ENCODE data around the gene BMP2. TPM values are rescaled to one million over a fixed set of nuclear protein-coding genes. Genes with fewer than 3 reads are reported as not detected.
A peak's percentile ranks its signal among the peaks of the same experiment; 100 is the strongest.

The BMP2 gene
- total RNA-seq (not detected), polyA plus RNA-seq (not detected)

GRCh38 chr20:6767536-6768227 is at the start of gene BMP2:
Gene BMP2, plus strand, starts transcription at chr20:6767686. Its CDS starts 2,441 bp downstream, at chr20:6770127.
- H3K36me3 Mint-ChIP-seq = no peaks in the 10 kb centered on the region
- H3K27me3 Mint-ChIP-seq = peaks cover 15 to 41% of the 10 kb centered on the region in 2 donors
- Histone ChIP-seq H3K27ac (ENCODE audit: low read depth, low read length) (no peak within 1 kb of the TSS), H3K9me3 (ENCODE audit: control insufficient read depth in 1 of 2, low read length in 2 of 2) (no peaks in the 10 kb centered on the region), H3K27me3 (ENCODE audit: insufficient read depth, low read length) (peaks cover 13% of the 10 kb centered on the region), H3K36me3 (ENCODE audit: insufficient read depth, low read length) (no peaks in the 10 kb centered on the region), H3K4me1 (ENCODE audit: insufficient read depth, low read length) (no peaks in the 10 kb centered on the region), H3K4me3 (ENCODE audit: low read length in 2 of 2) (no peak within 1 kb of the TSS)
- peaks cover 0 to 6% (median under 1%) of the 10 kb centered on the region in 8 donors for H3K9me3 Mint-ChIP-seq
- no peak for DNase-seq
- intact Hi-C loops (cut with micrococcal nuclease) = no loop called here
- peaks cover 3 to 11% (median 6%) of the 10 kb centered on the region in 4 donors for H3K4me1 Mint-ChIP-seq
- CTCF ChIA-PET (ENCODE audit: partially characterized antibody) = interaction anchor here (1.4 kb wide), 1 partner anchor 20 kb away, joined by 3 read pairs; no protein-coding TSS in a partner anchor
- H3K27ac Mint-ChIP-seq = no peak within 1 kb of the TSS
- POLR2A ChIA-PET (ENCODE audit: partially characterized antibody) = no interaction called here
- H3K4me3 Mint-ChIP-seq = peak within 1 kb of the TSS in 5 of 8 donors; percentile 9 to 56 (median 20)

DNA sequence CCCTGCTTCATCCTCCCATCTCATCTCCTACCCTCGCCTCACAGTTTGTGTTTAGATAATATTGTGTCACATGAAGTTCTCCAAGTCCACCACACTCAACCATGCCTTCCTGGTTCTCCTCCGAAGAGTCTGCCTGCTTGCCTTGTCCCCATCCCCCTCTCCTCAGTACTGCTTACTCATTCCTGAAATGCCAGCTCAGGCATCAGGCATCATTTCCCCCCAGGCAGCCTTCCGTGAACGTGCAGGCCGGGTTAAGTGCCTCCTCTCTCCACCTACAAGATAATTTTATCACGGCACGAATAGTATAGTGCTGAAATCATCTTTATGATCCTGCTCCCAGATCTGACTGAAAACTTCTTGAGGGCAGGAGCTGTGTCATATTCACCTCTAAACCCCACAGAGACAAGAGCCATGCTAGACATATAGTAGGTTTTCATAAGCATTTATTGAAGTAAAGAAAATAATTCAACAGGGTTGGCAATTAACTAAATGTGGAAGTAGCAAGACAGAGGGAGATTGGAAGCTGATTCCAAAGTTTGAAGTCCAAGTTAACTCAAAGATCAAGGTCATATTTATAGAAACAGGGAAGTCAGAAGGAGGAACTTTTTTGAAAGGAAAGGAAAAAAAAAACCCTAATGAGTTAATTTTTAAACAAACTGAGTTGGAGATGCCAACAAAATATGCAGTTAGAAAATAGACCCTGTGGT is 48.7 kb upstream of the BMP2 start:
- no peak for DNase-seq
- H3K36me3 ChIP-seq (ENCODE audit: insufficient read depth, low read length) = no peaks in the 10 kb centered on the region
- no peak overlapping the region for H3K4me3 ChIP-seq (ENCODE audit: low read length in 2 of 2)
- Mint-ChIP-seq H3K9me3 (peaks cover 2 to 10% (median 5%) of the 10 kb centered on the region in 8 donors), H3K27me3 (no peaks in the 10 kb centered on the region), H3K4me3 (no peak overlapping the region), H3K27ac (no peak overlapping the region), H3K4me1 (no peaks in the 10 kb centered on the region), H3K36me3 (no peaks in the 10 kb centered on the region)
- no peaks in the 10 kb centered on the region for H3K9me3 ChIP-seq (ENCODE audit: control insufficient read depth in 1 of 2, low read length in 2 of 2)
- ChIA-PET POLR2A (ENCODE audit: partially characterized antibody) (no interaction called here), CTCF (ENCODE audit: partially characterized antibody) (no interaction called here)
- H3K4me1 ChIP-seq (ENCODE audit: insufficient read depth, low read length) = no peaks in the 10 kb centered on the region
- intact Hi-C loops (cut with micrococcal nuclease) = no loop called here
- no peak overlapping the region for H3K27ac ChIP-seq (ENCODE audit: low read depth, low read length)
- H3K27me3 ChIP-seq (ENCODE audit: insufficient read depth, low read length) = no peaks in the 10 kb centered on the region

DNA sequence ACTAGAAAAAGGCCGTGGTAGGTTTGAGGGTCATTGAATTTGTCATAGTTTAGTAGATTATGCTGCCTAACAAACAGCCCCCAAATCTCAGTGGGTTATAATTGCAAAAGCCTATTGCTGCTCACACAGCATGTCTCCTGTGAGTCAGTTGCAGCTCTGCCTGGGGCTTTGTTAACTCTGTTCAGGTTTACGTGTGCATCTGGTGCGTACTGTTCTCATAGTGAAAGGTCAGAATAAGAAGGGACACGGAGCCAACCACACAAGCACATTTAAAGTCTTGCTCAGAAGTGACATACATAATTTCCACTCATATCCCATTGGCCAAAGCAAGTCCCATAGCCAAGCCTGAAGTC is 48.1 kb upstream of the BMP2 start:
- DNase-seq = no peak
- H3K27ac ChIP-seq (ENCODE audit: low read depth, low read length) = no peak overlapping the region
- Mint-ChIP-seq H3K36me3 (no peaks in the 10 kb centered on the region), H3K4me1 (no peaks in the 10 kb centered on the region), H3K27me3 (no peaks in the 10 kb centered on the region), H3K27ac (no peak overlapping the region), H3K9me3 (peaks cover 2 to 10% (median 6%) of the 10 kb centered on the region in 8 donors), H3K4me3 (no peak overlapping the region)
- no peak overlapping the region for H3K4me3 ChIP-seq (ENCODE audit: low read length in 2 of 2)
- no peaks in the 10 kb centered on the region for H3K4me1 ChIP-seq (ENCODE audit: insufficient read depth, low read length)
- no peaks in the 10 kb centered on the region for H3K27me3 ChIP-seq (ENCODE audit: insufficient read depth, low read length)
- ChIA-PET CTCF (ENCODE audit: partially characterized antibody) (no interaction called here), POLR2A (ENCODE audit: partially characterized antibody) (no interaction called here)
- intact Hi-C loops (cut with micrococcal nuclease) = no loop called here
- no peaks in the 10 kb centered on the region for H3K9me3 ChIP-seq (ENCODE audit: control insufficient read depth in 1 of 2, low read length in 2 of 2)
- no peaks in the 10 kb centered on the region for H3K36me3 ChIP-seq (ENCODE audit: insufficient read depth, low read length)

DNA sequence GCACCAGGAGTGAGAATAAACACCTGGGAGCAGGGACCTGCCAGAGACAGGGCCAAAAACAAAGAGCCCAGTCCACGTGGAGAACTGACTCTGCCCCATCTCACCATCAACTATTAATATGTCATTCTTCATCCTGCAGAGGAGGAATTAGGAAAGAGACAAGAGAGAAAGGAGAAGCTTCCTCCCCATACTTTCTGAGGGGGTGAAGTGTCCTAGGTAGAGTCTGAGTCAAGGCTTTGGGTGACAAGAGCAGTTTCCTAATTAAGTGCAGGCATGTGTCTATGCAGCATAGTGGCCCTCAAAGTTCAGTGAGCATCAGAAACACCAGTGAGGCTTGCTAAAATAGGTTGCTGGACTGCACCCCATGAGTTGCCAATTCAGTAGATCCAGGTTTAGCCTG is 40.7 kb upstream of the BMP2 start:
- CTCF ChIA-PET (ENCODE audit: partially characterized antibody) = no interaction called here
- Mint-ChIP-seq H3K27ac (no peak overlapping the region), H3K4me3 (peak overlapping the region in 1 of 8 donors; percentile 21), H3K27me3 (no peaks in the 10 kb centered on the region), H3K4me1 (no peaks in the 10 kb centered on the region), H3K9me3 (peaks cover 3 to 13% (median 7%) of the 10 kb centered on the region in 8 donors), H3K36me3 (no peaks in the 10 kb centered on the region)
- no peak overlapping the region for H3K27ac ChIP-seq (ENCODE audit: low read depth, low read length)
- POLR2A ChIA-PET (ENCODE audit: partially characterized antibody) = no interaction called here
- H3K4me1 ChIP-seq (ENCODE audit: insufficient read depth, low read length) = no peaks in the 10 kb centered on the region
- no peak overlapping the region for H3K4me3 ChIP-seq (ENCODE audit: low read length in 2 of 2)
- no peaks in the 10 kb centered on the region for H3K9me3 ChIP-seq (ENCODE audit: control insufficient read depth in 1 of 2, low read length in 2 of 2)
- no peaks in the 10 kb centered on the region for H3K27me3 ChIP-seq (ENCODE audit: insufficient read depth, low read length)
- no peak for DNase-seq
- H3K36me3 ChIP-seq (ENCODE audit: insufficient read depth, low read length) = no peaks in the 10 kb centered on the region
- intact Hi-C loops (cut with micrococcal nuclease) = no loop called here

DNA sequence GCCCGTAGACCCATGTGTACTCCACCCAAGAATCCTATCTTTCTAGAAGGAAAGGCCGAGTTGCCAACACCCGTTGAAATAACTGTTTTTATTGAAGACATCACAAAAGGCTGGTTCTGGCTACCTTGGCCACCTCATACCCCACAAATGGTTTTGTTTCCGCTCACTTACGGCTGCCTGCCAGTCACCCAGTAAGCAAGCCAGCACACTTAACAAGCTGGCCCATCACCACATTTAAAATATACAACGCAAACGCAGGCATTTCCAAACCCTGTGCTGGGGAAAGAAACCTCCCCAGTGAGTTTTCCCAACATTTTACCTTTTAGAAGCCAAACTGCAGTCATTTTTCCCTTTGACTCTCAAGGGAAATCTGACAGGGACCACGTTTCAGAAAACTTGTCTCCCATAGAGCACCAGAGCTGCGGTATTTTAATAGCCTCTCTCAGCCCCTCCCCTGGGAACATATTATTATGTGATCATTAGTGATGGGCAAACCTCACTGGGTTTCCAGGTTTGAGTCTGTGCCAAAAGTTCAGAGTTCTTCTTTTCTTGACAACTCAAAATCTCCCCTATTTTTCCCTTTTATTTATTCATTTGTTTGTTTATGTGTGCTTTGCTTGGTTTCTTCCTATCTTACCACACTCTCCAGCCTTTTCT is 36.7 kb upstream of the BMP2 start:
- no peaks in the 10 kb centered on the region for H3K36me3 Mint-ChIP-seq
- Histone ChIP-seq H3K4me1 (ENCODE audit: insufficient read depth, low read length) (no peaks in the 10 kb centered on the region), H3K9me3 (ENCODE audit: control insufficient read depth in 1 of 2, low read length in 2 of 2) (no peaks in the 10 kb centered on the region), H3K27ac (ENCODE audit: low read depth, low read length) (no peak overlapping the region), H3K27me3 (ENCODE audit: insufficient read depth, low read length) (no peaks in the 10 kb centered on the region), H3K36me3 (ENCODE audit: insufficient read depth, low read length) (no peaks in the 10 kb centered on the region), H3K4me3 (ENCODE audit: low read length in 2 of 2) (no peak overlapping the region)
- peaks cover 3 to 9% (median 7%) of the 10 kb centered on the region in 8 donors for H3K9me3 Mint-ChIP-seq
- POLR2A ChIA-PET (ENCODE audit: partially characterized antibody) = no interaction called here
- no peaks in the 10 kb centered on the region for H3K27me3 Mint-ChIP-seq
- no peak for DNase-seq
- CTCF ChIA-PET (ENCODE audit: partially characterized antibody) = no interaction called here
- no peaks in the 10 kb centered on the region for H3K4me1 Mint-ChIP-seq
- intact Hi-C loops (cut with micrococcal nuclease) = no loop called here
- H3K27ac Mint-ChIP-seq = no peak overlapping the region
- no peak overlapping the region for H3K4me3 Mint-ChIP-seq

- ChIA-PET CTCF (ENCODE audit: partially characterized antibody) (no interaction called here), POLR2A (ENCODE audit: partially characterized antibody) (no interaction called here)
- H3K36me3 ChIP-seq (ENCODE audit: insufficient read depth, low read length) = no peaks in the 10 kb centered on the region
- no peak overlapping the region for H3K4me3 Mint-ChIP-seq
- H3K27me3 Mint-ChIP-seq = no peaks in the 10 kb centered on the region
- H3K9me3 ChIP-seq (ENCODE audit: control insufficient read depth in 1 of 2, low read length in 2 of 2) = no peaks in the 10 kb centered on the region
- intact Hi-C loops (cut with micrococcal nuclease) = no loop called here
- no peaks in the 10 kb centered on the region for H3K4me1 Mint-ChIP-seq
- H3K27ac Mint-ChIP-seq = no peak overlapping the region
- peaks cover 2 to 9% (median 6%) of the 10 kb centered on the region in 8 donors for H3K9me3 Mint-ChIP-seq
- H3K27ac ChIP-seq (ENCODE audit: low read depth, low read length) = no peak overlapping the region
- no peak for DNase-seq
- H3K27me3 ChIP-seq (ENCODE audit: insufficient read depth, low read length) = no peaks in the 10 kb centered on the region
- no peaks in the 10 kb centered on the region for H3K36me3 Mint-ChIP-seq
- no peaks in the 10 kb centered on the region for H3K4me1 ChIP-seq (ENCODE audit: insufficient read depth, low read length)
- H3K4me3 ChIP-seq (ENCODE audit: low read length in 2 of 2) = no peak overlapping the region
These were observed 35.5 kb upstream of the BMP2 start for GRCh38 chr20:6732001-6732447.

- Mint-ChIP-seq H3K36me3 (no peaks in the 10 kb centered on the region), H3K27me3 (no peaks in the 10 kb centered on the region), H3K4me1 (no peaks in the 10 kb centered on the region), H3K27ac (no peak overlapping the region), H3K9me3 (peaks cover 3 to 9% (median 6%) of the 10 kb centered on the region in 8 donors), H3K4me3 (no peak overlapping the region)
- H3K9me3 ChIP-seq (ENCODE audit: control insufficient read depth in 1 of 2, low read length in 2 of 2) = no peaks in the 10 kb centered on the region
- CTCF ChIA-PET (ENCODE audit: partially characterized antibody) = no interaction called here
- intact Hi-C loops (cut with micrococcal nuclease) = no loop called here
- H3K36me3 ChIP-seq (ENCODE audit: insufficient read depth, low read length) = no peaks in the 10 kb centered on the region
- H3K27ac ChIP-seq (ENCODE audit: low read depth, low read length) = no peak overlapping the region
- DNase-seq = no peak
- no peaks in the 10 kb centered on the region for H3K4me1 ChIP-seq (ENCODE audit: insufficient read depth, low read length)
- no peaks in the 10 kb centered on the region for H3K27me3 ChIP-seq (ENCODE audit: insufficient read depth, low read length)
- no peak overlapping the region for H3K4me3 ChIP-seq (ENCODE audit: low read length in 2 of 2)
- POLR2A ChIA-PET (ENCODE audit: partially characterized antibody) = no interaction called here
These were observed 34.6 kb upstream of the BMP2 start for GRCh38 chr20:6732851-6733250.

Measured in CD4-positive, alpha-beta memory T cell (primary cell).